Right forelimb (tissue), 1 donor: ENCODE data around the gene IL12RB2.
"Not testable (repeated sequence)": the region's sequence is repeated elsewhere in the genome, so short reads cannot be mapped to it uniquely, and the experiment has no call there.

Experiments used
- DNase-seq: peaks from one replicate; pipeline ENCODE4 v3.0.0-alpha.2; 2018

IL12RB2 gene

DNA sequence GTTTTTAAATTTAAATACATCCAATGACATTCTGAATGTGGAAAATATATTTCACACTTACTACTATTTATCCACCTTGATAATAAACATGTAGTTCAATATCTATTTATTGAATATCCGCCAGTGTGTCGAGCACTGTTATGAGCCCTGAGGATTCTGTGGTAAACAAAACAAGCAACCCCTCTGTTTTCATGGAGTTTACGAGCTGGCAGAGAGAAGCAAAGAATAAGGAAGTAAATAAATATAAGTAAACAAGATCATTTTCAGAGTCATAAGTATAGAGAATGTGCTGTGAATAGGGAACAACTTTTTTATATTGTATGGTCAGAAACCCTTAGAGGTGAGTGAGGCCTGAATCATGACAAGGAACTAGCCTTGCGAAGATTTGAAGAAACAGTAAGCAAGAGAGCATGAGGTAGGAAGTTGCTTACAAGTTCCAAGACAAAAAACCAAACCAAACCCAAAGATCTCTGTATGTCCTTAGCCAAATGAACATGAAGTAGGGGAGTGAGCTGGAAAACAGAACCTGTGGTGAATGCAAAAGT, 128.9 kb downstream of the IL12RB2 start:
- no peak for DNase-seq

DNA sequence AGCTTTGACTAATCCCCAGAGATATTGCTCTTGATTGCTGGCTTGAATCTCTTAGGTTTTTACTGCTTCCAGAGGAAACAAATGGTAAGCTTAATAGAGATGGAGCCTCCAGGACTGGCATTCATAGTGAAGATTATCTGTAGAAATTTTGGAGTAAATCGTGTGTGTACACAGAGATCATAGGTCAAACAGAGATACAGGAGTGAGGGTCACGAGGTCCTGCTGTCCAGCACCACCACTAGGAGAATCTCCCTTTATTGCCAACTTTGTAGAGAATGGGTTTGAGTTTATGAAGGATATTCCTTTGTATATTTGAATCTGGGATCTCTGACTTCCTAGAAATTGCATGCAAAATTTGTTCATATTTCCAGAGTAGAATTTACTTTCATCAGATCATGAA, 130.3 kb downstream of the IL12RB2 start:
- no peak for DNase-seq

DNA sequence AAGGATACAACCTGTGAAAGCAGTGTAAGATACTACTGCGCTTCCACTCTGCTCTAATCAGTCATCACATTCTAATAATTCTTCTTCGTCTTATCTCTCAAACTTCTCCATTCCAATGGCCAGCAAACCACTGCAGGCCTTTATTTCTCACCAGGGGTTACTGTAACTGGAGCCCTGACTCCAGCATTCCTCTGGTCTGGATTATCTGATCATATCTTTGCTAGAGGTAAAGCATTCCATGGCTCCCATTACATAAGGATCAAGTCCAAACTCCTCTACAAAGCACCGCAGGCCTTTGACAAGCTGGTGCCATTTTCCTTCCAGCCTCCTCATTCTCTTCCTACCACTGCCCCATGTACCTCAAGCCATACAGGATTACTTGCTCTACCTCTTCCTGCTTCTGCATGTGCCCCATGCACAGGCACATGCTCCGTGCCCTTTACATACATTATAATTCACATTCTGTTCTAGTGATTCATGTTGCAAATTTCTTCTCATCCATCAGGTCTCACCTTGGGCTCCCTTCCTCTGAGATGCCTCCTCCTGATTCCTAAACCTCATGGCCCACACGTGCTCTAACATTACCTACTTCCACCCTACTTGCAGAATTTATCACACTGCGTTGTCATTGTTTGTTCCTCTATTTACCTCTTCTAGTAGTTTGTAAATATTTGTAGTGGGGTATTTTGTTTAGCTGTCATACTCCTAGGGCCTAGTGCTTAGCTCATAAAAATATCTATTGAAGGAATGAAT, 131.8 kb downstream of the IL12RB2 start:
- DNase-seq, result no peak

DNA sequence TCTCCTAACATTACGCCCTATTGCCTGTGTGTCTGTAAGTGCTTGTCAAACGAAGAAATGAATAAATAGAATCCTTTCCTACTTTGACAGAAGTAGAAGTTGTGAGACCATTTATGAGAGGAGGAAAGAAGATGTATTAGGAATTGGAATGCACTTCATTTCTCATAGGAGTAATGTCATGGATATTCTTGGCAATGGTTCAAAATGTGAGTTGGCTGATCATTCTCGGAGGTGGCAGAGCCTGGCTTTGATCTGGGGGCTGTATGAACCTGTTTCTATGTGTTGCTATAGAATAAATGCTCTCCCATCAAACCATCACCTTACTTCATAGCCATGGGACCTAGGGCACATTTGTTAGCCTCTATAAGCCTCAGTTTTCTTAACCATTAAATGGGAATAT, 132.7 kb downstream of the IL12RB2 start:
- DNase-seq, result no peak

DNA sequence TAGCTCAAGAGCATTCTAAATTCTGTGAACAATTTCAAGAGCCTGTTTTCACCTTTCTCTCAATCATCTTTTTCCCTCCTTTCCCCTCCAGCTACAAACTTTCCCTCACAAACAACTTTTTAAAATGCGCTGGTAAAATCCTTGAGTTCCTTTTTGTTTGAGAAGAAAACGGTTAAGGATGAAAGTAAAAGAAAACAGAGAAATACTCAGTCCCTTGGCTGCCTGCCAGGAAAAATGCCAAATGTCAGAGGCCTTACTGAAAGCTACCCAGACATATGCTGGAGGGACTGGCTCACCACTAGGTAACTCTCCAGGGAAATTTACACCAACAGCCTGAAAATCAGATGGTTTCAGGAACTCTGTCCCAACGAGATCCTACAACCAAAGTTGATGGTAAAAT, 133.5 kb downstream of the IL12RB2 start:
- peak; percentile 63 for DNase-seq

DNA sequence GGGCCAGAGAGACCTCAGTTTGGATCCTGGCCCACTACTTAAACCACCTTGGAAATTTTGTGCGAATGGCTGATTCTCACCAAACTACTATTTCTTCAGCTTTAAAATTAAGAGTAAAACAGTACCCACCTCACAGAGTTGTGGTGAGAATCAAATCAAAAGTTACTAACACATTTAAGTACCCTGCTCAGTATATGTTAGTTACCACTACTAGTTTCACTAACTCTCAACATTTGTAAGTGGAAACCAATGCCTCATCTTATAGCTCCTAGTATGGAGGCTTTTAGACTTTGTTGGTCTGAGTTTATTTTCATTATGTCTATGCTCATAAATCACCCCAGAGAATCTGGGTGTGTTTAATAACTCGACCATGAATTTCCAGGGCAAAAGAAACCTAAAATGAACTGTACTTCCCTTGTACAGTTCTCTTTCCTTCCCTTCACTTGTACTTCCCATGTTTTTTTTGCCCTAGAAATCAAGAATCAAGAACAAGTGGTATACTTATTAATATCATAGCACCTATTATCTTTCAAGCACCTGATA, 134.1 kb downstream of the IL12RB2 start:
- DNase-seq, result no peak

DNA sequence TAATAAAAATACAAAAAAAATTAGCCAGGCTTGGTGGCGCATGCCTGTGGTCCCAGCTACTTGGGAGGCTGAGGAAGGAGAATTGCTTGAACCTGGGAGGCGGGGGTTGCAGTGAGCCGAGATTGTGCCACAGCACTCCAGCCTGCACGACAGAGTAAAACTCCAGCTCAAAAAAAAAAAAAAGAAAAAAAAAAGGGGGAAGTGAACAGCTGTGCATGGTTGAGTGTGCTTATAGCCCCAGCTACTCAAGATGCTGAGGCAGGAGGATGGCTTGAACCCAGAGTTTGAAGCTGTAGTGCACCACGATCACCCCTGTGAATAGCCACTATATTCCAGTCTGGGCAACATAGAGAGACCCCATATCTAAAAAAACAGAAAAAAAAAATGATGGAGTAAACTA, 138.3 kb downstream of the IL12RB2 start:
- DNase-seq, result not testable (repeated sequence)
